HG02798 (cell line): ENCODE measurements around the gene ABCA7.
A peak's percentile ranks its signal among the peaks of the same experiment; 100 is the strongest.
"Not testable (repeated sequence)": the region's sequence is repeated elsewhere in the genome, so short reads cannot be mapped to it uniquely, and the experiment has no call there.

ENCODE experiments used
- ATAC-seq: cut with Tn5 transposase; IDR thresholded peaks from one replicate; pipeline ENCODE4 v1.9.1; 2021; ENCODE audit warnings: mild to moderate bottlenecking; ENCODE audit not compliant: unreplicated experiment, poor library complexity

ABCA7 gene

GRCh38 chr19:1015061-1015781 lies 24.7 kb upstream of the ABCA7 start:
- ATAC-seq, result no peak

GRCh38 chr19:1015782-1016646 lies 23.9 kb upstream of the ABCA7 start:
- no peak for ATAC-seq

GRCh38 chr19:1016647-1017114 lies 23.2 kb upstream of the ABCA7 start:
- ATAC-seq, result no peak

- ATAC-seq, result no peak
Observed at GRCh38 chr19:1017115-1017905, 22.6 kb upstream of the ABCA7 start.

GRCh38 chr19:1017906-1018305 lies 22.0 kb upstream of the ABCA7 start:
- ATAC-seq, result no peak

GRCh38 chr19:1018393-1018792 lies 21.5 kb upstream of the ABCA7 start:
- ATAC-seq, result no peak

GRCh38 chr19:1018932-1019615 lies 20.8 kb upstream of the ABCA7 start:
- no peak for ATAC-seq

- ATAC-seq, result no peak
Observed at GRCh38 chr19:1019616-1019961, 20.3 kb upstream of the ABCA7 start.

GRCh38 chr19:1019980-1020867 lies 19.7 kb upstream of the ABCA7 start:
- ATAC-seq, result no peak

GRCh38 chr19:1020868-1021425 lies 19.0 kb upstream of the ABCA7 start, which contains the start of gene TMEM259:
TSS of gene TMEM259 (minus strand) at chr19:1021123. CDS start at chr19:1020996, 127 bp downstream.
- ATAC-seq, result peak; percentile 86

- ATAC-seq, result not testable (repeated sequence)
Observed at GRCh38 chr19:1023883-1024188, 16.1 kb upstream of the ABCA7 start.

- not testable (repeated sequence) for ATAC-seq
Observed at GRCh38 chr19:1025080-1025479, 14.8 kb upstream of the ABCA7 start.

GRCh38 chr19:1025960-1026782 lies 13.7 kb upstream of the ABCA7 start, which contains the start of gene CNN2:
TSS of gene CNN2 (plus strand) at chr19:1026608. CDS start at chr19:1026662, 54 bp downstream.
- ATAC-seq, result peak; percentile 64

- ATAC-seq, result peak; percentile 2
Observed at GRCh38 chr19:1026783-1027649, 12.9 kb upstream of the ABCA7 start.

GRCh38 chr19:1027650-1028061 lies 12.3 kb upstream of the ABCA7 start:
- no peak for ATAC-seq

- ATAC-seq, result no peak
Observed at GRCh38 chr19:1028062-1028926, 11.6 kb upstream of the ABCA7 start.
